ENCODE results near the gene IPO11.

The IPO11 gene

GRCh38 chr5:62574599-62574998 lies 162.0 kb downstream of the IPO11 start:
- no peak overlapping the region for H3K4me2 ChIP-seq (ENCODE audit: low read depth, low read length, poor library complexity, severe bottlenecking)
- no peaks in the 10 kb centered on the region for H3K9me2 ChIP-seq (replicated peaks; ENCODE audit: low read depth, low read length)
- TF ChIP-seq EZH2phosphoT487 (IDR thresholded peaks at IDR 0.05; ENCODE audit: borderline replicate concordance), result no peak
- TF ChIP-seq, protein P1, sequence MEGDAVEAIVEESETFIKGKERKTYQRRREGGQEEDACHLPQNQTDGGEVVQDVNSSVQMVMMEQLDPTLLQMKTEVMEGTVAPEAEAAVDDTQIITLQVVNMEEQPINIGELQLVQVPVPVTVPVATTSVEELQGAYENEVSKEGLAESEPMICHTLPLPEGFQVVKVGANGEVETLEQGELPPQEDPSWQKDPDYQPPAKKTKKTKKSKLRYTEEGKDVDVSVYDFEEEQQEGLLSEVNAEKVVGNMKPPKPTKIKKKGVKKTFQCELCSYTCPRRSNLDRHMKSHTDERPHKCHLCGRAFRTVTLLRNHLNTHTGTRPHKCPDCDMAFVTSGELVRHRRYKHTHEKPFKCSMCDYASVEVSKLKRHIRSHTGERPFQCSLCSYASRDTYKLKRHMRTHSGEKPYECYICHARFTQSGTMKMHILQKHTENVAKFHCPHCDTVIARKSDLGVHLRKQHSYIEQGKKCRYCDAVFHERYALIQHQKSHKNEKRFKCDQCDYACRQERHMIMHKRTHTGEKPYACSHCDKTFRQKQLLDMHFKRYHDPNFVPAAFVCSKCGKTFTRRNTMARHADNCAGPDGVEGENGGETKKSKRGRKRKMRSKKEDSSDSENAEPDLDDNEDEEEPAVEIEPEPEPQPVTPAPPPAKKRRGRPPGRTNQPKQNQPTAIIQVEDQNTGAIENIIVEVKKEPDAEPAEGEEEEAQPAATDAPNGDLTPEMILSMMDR (conservative IDR thresholded peaks at IDR 0.05; ENCODE audit: low read length), result no peak

GRCh38 chr5:62575066-62575465 lies 162.5 kb downstream of the IPO11 start:
- no peak for TF ChIP-seq EZH2phosphoT487 (IDR thresholded peaks at IDR 0.05; ENCODE audit: borderline replicate concordance)
- TF ChIP-seq, protein P1 (conservative IDR thresholded peaks at IDR 0.05; ENCODE audit: low read length), result no peak
- H3K4me2 ChIP-seq (ENCODE audit: low read depth, low read length, poor library complexity, severe bottlenecking), result no peak overlapping the region
- H3K4me1 ChIP-seq (ENCODE audit: insufficient read depth, low read length, poor library complexity, severe bottlenecking), result peaks cover 45% of the 10 kb centered on the region
- no peak overlapping the region for H2AFZ ChIP-seq (ENCODE audit: low read length)
- no peaks in the 10 kb centered on the region for H4K20me1 ChIP-seq (ENCODE audit: insufficient read depth, low read length, poor library complexity, severe bottlenecking)
- H3K79me2 ChIP-seq (ENCODE audit: insufficient read depth, low read length), result peaks cover 21% of the 10 kb centered on the region
- H3F3A ChIP-seq (ENCODE audit: low read depth), result no peaks in the 10 kb centered on the region
- no peaks in the 10 kb centered on the region for H3K27me3 ChIP-seq (ENCODE audit: insufficient read depth, low read length, poor library complexity, severe bottlenecking)
- H3K9ac ChIP-seq (ENCODE audit: low read depth, low read length, poor library complexity, severe bottlenecking), result no peak overlapping the region
- H3K9me3 ChIP-seq (ENCODE audit: insufficient read depth, low read depth, low read length), result no peaks in the 10 kb centered on the region
- no peaks in the 10 kb centered on the region for H3K36me3 ChIP-seq (ENCODE audit: insufficient read depth, low read length)
- H3K9me2 ChIP-seq (replicated peaks; ENCODE audit: low read depth, low read length), result no peaks in the 10 kb centered on the region
- H3K4me3 ChIP-seq (ENCODE audit: low read length, poor library complexity, severe bottlenecking), result no peak overlapping the region

More at GRCh38 chr5:62574599-62574998, 162.0 kb downstream of the IPO11 start:
- Histone ChIP-seq H2AFZ (ENCODE audit: low read length) (no peak overlapping the region), H3K27me3 (ENCODE audit: insufficient read depth, low read length, poor library complexity, severe bottlenecking) (no peaks in the 10 kb centered on the region), H3K9ac (ENCODE audit: low read depth, low read length, poor library complexity, severe bottlenecking) (no peak overlapping the region), H3K4me1 (ENCODE audit: insufficient read depth, low read length, poor library complexity, severe bottlenecking) (peaks cover 40% of the 10 kb centered on the region), H3K4me3 (ENCODE audit: low read length, poor library complexity, severe bottlenecking) (no peak overlapping the region), H3K9me3 (ENCODE audit: insufficient read depth, low read depth, low read length) (no peaks in the 10 kb centered on the region), H3F3A (ENCODE audit: low read depth) (no peaks in the 10 kb centered on the region), H3K36me3 (ENCODE audit: insufficient read depth, low read length) (no peaks in the 10 kb centered on the region), H4K20me1 (ENCODE audit: insufficient read depth, low read length, poor library complexity, severe bottlenecking) (no peaks in the 10 kb centered on the region), H3K79me2 (ENCODE audit: insufficient read depth, low read length) (peaks cover 16% of the 10 kb centered on the region)

DNA sequence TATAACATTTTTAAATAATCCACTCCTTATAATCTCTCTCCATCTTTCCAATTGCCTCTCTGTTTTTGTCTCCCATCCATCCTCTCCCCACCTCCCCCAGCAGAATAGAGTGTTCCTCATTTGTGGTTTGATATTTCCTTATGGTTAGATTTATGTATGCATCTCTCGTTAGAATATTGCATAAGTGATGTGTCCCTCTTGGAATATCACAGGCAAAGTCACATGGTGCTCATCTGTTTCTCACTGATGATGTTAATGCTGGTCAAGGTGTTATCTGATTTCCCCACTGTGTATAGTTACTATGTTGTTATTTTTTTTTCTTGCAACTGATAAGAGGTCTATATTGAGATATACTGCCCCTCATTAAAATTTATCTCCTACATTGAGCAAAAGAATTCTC lies 162.9 kb downstream of the IPO11 start:
- H3K9me2 ChIP-seq (replicated peaks; ENCODE audit: low read depth, low read length), result no peaks in the 10 kb centered on the region
- no peak overlapping the region for H3K9ac ChIP-seq (ENCODE audit: low read depth, low read length, poor library complexity, severe bottlenecking)
- H3K4me3 ChIP-seq (ENCODE audit: low read length, poor library complexity, severe bottlenecking), result no peak overlapping the region
- H3K27me3 ChIP-seq (ENCODE audit: insufficient read depth, low read length, poor library complexity, severe bottlenecking), result no peaks in the 10 kb centered on the region
- no peaks in the 10 kb centered on the region for H3K36me3 ChIP-seq (ENCODE audit: insufficient read depth, low read length)
- peaks cover 49% of the 10 kb centered on the region for H3K4me1 ChIP-seq (ENCODE audit: insufficient read depth, low read length, poor library complexity, severe bottlenecking)
- H3K79me2 ChIP-seq (ENCODE audit: insufficient read depth, low read length), result peaks cover 25% of the 10 kb centered on the region
- H4K20me1 ChIP-seq (ENCODE audit: insufficient read depth, low read length, poor library complexity, severe bottlenecking), result no peaks in the 10 kb centered on the region
- H3F3A ChIP-seq (ENCODE audit: low read depth), result no peaks in the 10 kb centered on the region
- TF ChIP-seq, protein P1 (conservative IDR thresholded peaks at IDR 0.05; ENCODE audit: low read length), result no peak
- TF ChIP-seq EZH2phosphoT487 (IDR thresholded peaks at IDR 0.05; ENCODE audit: borderline replicate concordance), result no peak
- no peaks in the 10 kb centered on the region for H3K9me3 ChIP-seq (ENCODE audit: insufficient read depth, low read depth, low read length)
- H2AFZ ChIP-seq (ENCODE audit: low read length), result no peak overlapping the region
- H3K4me2 ChIP-seq (ENCODE audit: low read depth, low read length, poor library complexity, severe bottlenecking), result no peak overlapping the region

Measured in Loucy (cell line).